ENCODE results near the gene CDC73.

- TF ChIP-seq CTCF (IDR thresholded peaks at IDR 0.05 in 2 of 3, conservative IDR thresholded peaks at IDR 0.05 in 1 of 3; ENCODE audit: control insufficient read depth in 2 of 3, extremely low read depth in 1 of 3, insufficient read depth in 1 of 3, low read depth in 3 of 3, low read length in 3 of 3) (no peak), EZH2 (IDR thresholded peaks at IDR 0.05; ENCODE audit: borderline replicate concordance, control insufficient read depth, low read depth, low read length) (no peak), POLR2A (IDR thresholded peaks at IDR 0.05; ENCODE audit: low read depth, low read length) (no peak), IKZF1 (conservative IDR thresholded peaks at IDR 0.05) (no peak; the same call in none of the 2 replicates), HCFC1 (IDR thresholded peaks at IDR 0.05; ENCODE audit: low read length) (no peak), NKRF (conservative IDR thresholded peaks at IDR 0.05) (peak; percentile 39; the same call in 1 of the 2 replicates), KDM1A (IDR thresholded peaks at IDR 0.05; ENCODE audit: borderline replicate concordance) (no peak), FOS (IDR thresholded peaks at IDR 0.05; ENCODE audit: borderline replicate concordance, extremely low read depth, insufficient read length) (no peak), SIN3A (IDR thresholded peaks at IDR 0.05; ENCODE audit: low read depth, low read length) (no peak), NR2C2 (IDR thresholded peaks at IDR 0.05; ENCODE audit: borderline replicate concordance, control insufficient read depth, insufficient read length, low read depth) (no peak), RCOR1 (conservative IDR thresholded peaks at IDR 0.05; ENCODE audit: low read depth, low read length) (no peak), REST (IDR thresholded peaks at IDR 0.05; ENCODE audit: low read depth, low read length) (no peak)
Observed at GRCh38 chr1:193104502-193104906, 17.3 kb upstream of the CDC73 start.
